ENCODE data around the gene NAV2. TPM values are rescaled to one million over a fixed set of nuclear protein-coding genes. Genes with fewer than 3 reads are reported as not detected.
"Not testable (repeated sequence)": the region's sequence is repeated elsewhere in the genome, so short reads cannot be mapped to it uniquely, and the experiment has no call there.

NAV2 gene
- polyA plus RNA-seq, 4 donors = 22.0 to 58.3 (median 35.5) TPM

- no peak for DNase-seq (ENCODE audit: low read depth in 4 of 4, low spot score in 3 of 4)
These were observed 414.1 kb downstream of the NAV2 start for GRCh38 chr11:20126724-20127123.

- peak in 2 of 4 donors; percentile 46 to 53 for DNase-seq (ENCODE audit: low read depth in 4 of 4, low spot score in 3 of 4)
These were observed 415.3 kb downstream of the NAV2 start for GRCh38 chr11:20127671-20128527.

GRCh38 chr11:20128528-20128825 lies 415.8 kb downstream of the NAV2 start:
- DNase-seq (ENCODE audit: low read depth in 4 of 4, low spot score in 3 of 4) = not testable (repeated sequence)

- no peak for DNase-seq (ENCODE audit: low read depth in 4 of 4, low spot score in 3 of 4)
These were observed 417.0 kb downstream of the NAV2 start for GRCh38 chr11:20129665-20130064.

GRCh38 chr11:20131788-20132666 lies 419.4 kb downstream of the NAV2 start:
- DNase-seq (ENCODE audit: low read depth in 4 of 4, low spot score in 3 of 4) = peak in 2 of 4 donors; percentile 53 to 54

- no peak for DNase-seq (ENCODE audit: low read depth in 4 of 4, low spot score in 3 of 4)
These were observed 420.0 kb downstream of the NAV2 start for GRCh38 chr11:20132667-20133039.

- no peak for DNase-seq (ENCODE audit: low read depth in 4 of 4, low spot score in 3 of 4)
These were observed 422.5 kb downstream of the NAV2 start for GRCh38 chr11:20134991-20135736.

GRCh38 chr11:20137637-20138036 lies 425.0 kb downstream of the NAV2 start:
- DNase-seq (ENCODE audit: low read depth in 4 of 4, low spot score in 3 of 4) = no peak

- no peak for DNase-seq (ENCODE audit: low read depth in 4 of 4, low spot score in 3 of 4)
These were observed 426.1 kb downstream of the NAV2 start for GRCh38 chr11:20138707-20139106.

- no peak for DNase-seq (ENCODE audit: low read depth in 4 of 4, low spot score in 3 of 4)
These were observed 441.7 kb downstream of the NAV2 start for GRCh38 chr11:20154381-20154780.

GRCh38 chr11:20155683-20156279 lies 443.1 kb downstream of the NAV2 start:
- DNase-seq (ENCODE audit: low read depth in 4 of 4, low spot score in 3 of 4) = no peak

- DNase-seq (ENCODE audit: low read depth in 4 of 4, low spot score in 3 of 4) = no peak
These were observed 443.7 kb downstream of the NAV2 start for GRCh38 chr11:20156280-20156875.

GRCh38 chr11:20156876-20157613 lies 444.4 kb downstream of the NAV2 start:
- no peak for DNase-seq (ENCODE audit: low read depth in 4 of 4, low spot score in 3 of 4)

- no peak for DNase-seq (ENCODE audit: low read depth in 4 of 4, low spot score in 3 of 4)
These were observed 445.1 kb downstream of the NAV2 start for GRCh38 chr11:20157728-20158127.

- peak; percentile 48 to 78 (median 67) for DNase-seq (ENCODE audit: low read depth in 4 of 4, low spot score in 3 of 4)
These were observed 446.1 kb downstream of the NAV2 start for GRCh38 chr11:20158597-20159257.

- DNase-seq (ENCODE audit: low read depth in 4 of 4, low spot score in 3 of 4) = no peak
These were observed 447.1 kb downstream of the NAV2 start for GRCh38 chr11:20159466-20160381.

GRCh38 chr11:20160425-20161229 lies 448.0 kb downstream of the NAV2 start, which contains the start of gene DBX1:
TSS of gene DBX1 (minus strand) at chr11:20160475. CDS start at chr11:20160324, 151 bp downstream.
- no peak for DNase-seq (ENCODE audit: low read depth in 4 of 4, low spot score in 3 of 4)

Measured in left renal pelvis (tissue), 4 donors.